Right lobe of liver (tissue), 6 donors: ENCODE data around the gene XRN2. TPM values are rescaled to one million over a fixed set of nuclear protein-coding genes. Genes with fewer than 3 reads are reported as not detected.
A peak's percentile ranks its signal among the peaks of the same experiment; 100 is the strongest.

Experiments
- ATAC-seq, 4 donors: fragments of 200-7000 bp; cut with Tn5 transposase; one replicate each; pipeline ENCODE4 v1.9.1; 2020; ENCODE audit warnings: mild to moderate bottlenecking in 4 of 4, moderate library complexity in 4 of 4
- DNase-seq, 3 donors: peaks; one replicate each; pipeline ENCODE4 v3.0.0-alpha.2; 2020
- H3K27ac ChIP-seq, 3 donors: fragments of 200-600 bp; one replicate each; pipeline ENCODE4 v1.8.0; 2022
- H3K27me3 ChIP-seq, 2 donors: fragments of 200-600 bp; one replicate each; pipeline ENCODE4 v1.8.0; 2022
- H3K36me3 ChIP-seq, 4 donors: fragments of 200-600 bp; sonication (generic) in 1 of 4; one replicate each; pipeline versions ENCODE4 v1.5.1 to v1.8.0; 2017 to 2022; ENCODE audit warnings: control low read depth in 1 of 4
- H3K4me1 ChIP-seq, 4 donors: fragments of 200-600 bp; sonication (generic) in 1 of 4; one replicate each; pipeline versions ENCODE4 v1.5.1 to v1.8.0; 2017 to 2022; ENCODE audit warnings: control low read depth in 1 of 4
- H3K4me3 ChIP-seq, 3 donors: fragments of 200-600 bp; one replicate each; pipeline ENCODE4 v1.8.0; 2022
- H3K9me3 ChIP-seq, 4 donors: fragments of 200-600 bp; sonication (generic) in 1 of 4; one replicate each; pipeline versions ENCODE4 v1.5.1 to v1.8.0; 2017 to 2022; ENCODE audit warnings: control low read depth in 1 of 4
- CTCF ChIP-seq, 4 donors: fragments of 200-600 bp in 3 of 4; fragments of 450-650 bp in 1 of 4; IDR thresholded peaks; one replicate each; pipeline versions ENCODE4 v1.5.1 to v1.8.0; 2016 to 2022; ENCODE audit warnings: antibody characterized with exemption in 4 of 4, mild to moderate bottlenecking in 2 of 4
- POLR2A ChIP-seq: fragments of 450-650 bp; IDR thresholded peaks from one replicate; pipeline ENCODE4 v1.6.1; 2017; ENCODE audit warnings: antibody characterized with exemption, mild to moderate bottlenecking
- WGBS: methylation state at CpG from one replicate; pipeline ENCODE4 v1.1.6; 2018; ENCODE audit warnings: low coverage, low lambda C conversion rate; ENCODE audit not compliant: insufficient coverage; ENCODE audit errors: missing lambda C conversion rate; 5-methylcytosine and 5-hydroxymethylcytosine counted together
- intact Hi-C, 2 donors: fragments of 100-400 bp; cut with DNase I; formaldehyde crosslinking; loops; one replicate each; pipeline versions ENCODE4 v1.11.2 to v1.14.1; 2022
- total RNA-seq, 6 experiments: library from RNA; depleted of rRNA in 2 of 6; stranded (reverse); fragments of >200 nt in 2 of 6; fragmentation: NEBNext Ultra II Directional in 3 of 6; extraction: Animal tissue kit (Norgen Biotek cat#: 25700) in 3 of 6; gene quantifications; one replicate each; pipeline versions ENCODE4 v1.1.0 to v1.2.4, GENCODE V29; 2016 to 2023
- donor health status: DM: no; HTN: yes; CAD: no.
- donor health status: DM: no; HTN: no; CAD: no.
- donor health status: DM: no; HTN: no; CAD: no.
- donor health status: DM: no; HTN: yes; CAD: no.
- donor health status: DM: no; HTN: yes; CAD: no.

The XRN2 gene
- total RNA-seq, 6 experiments from 2014 or later = 18.2 to 39.5 (median 26.7) TPM

GRCh38 chr20:21353236-21353635, 50.1 kb downstream of the XRN2 start:
- ATAC-seq (no peak), DNase-seq (no peak)
- Histone ChIP-seq H3K4me1 (no peaks in the 10 kb centered on the region), H3K27ac (no peak overlapping the region), H3K4me3 (no peak overlapping the region), H3K27me3 (no peaks in the 10 kb centered on the region), H3K9me3 (no peaks in the 10 kb centered on the region), H3K36me3 (peaks cover 0 to 39% (median 8%) of the 10 kb centered on the region in 4 donors)
- WGBS = 90% methylated on average over 1 of the region's 1 CpG
- intact Hi-C loops = no loop called here
- TF ChIP-seq CTCF (IDR thresholded peaks at IDR 0.05) (no peak), POLR2A (no peak)

GRCh38 chr20:21355981-21356380, 52.9 kb downstream of the XRN2 start:
- peaks cover 0 to 27% (median 8%) of the 10 kb centered on the region in 4 donors for H3K36me3 ChIP-seq
- ATAC-seq = no peak
- intact Hi-C loops = no loop called here
- 0% methylated on average over 1 of the region's 1 CpG for WGBS
- TF ChIP-seq CTCF (IDR thresholded peaks at IDR 0.05) (no peak), POLR2A (no peak)
- H3K4me1 ChIP-seq = no peaks in the 10 kb centered on the region
- no peaks in the 10 kb centered on the region for H3K9me3 ChIP-seq
- H3K4me3 ChIP-seq = no peak overlapping the region
- no peaks in the 10 kb centered on the region for H3K27me3 ChIP-seq
- H3K27ac ChIP-seq = no peak overlapping the region
- DNase-seq = no peak

GRCh38 chr20:21356386-21356785, 53.3 kb downstream of the XRN2 start:
- intact Hi-C loops = no loop called here
- DNase-seq (no peak), ATAC-seq (no peak)
- Histone ChIP-seq H3K27me3 (no peaks in the 10 kb centered on the region), H3K4me1 (no peaks in the 10 kb centered on the region), H3K27ac (no peak overlapping the region), H3K36me3 (peaks cover 0 to 27% (median 8%) of the 10 kb centered on the region in 4 donors), H3K4me3 (no peak overlapping the region), H3K9me3 (no peaks in the 10 kb centered on the region)
- TF ChIP-seq CTCF (IDR thresholded peaks at IDR 0.05) (no peak), POLR2A (no peak)

GRCh38 chr20:21357844-21358243, 54.7 kb downstream of the XRN2 start:
- no peaks in the 10 kb centered on the region for H3K4me1 ChIP-seq
- 69% methylated on average over 1 of the region's 1 CpG for WGBS
- peaks cover 0 to 27% (median 8%) of the 10 kb centered on the region in 4 donors for H3K36me3 ChIP-seq
- DNase-seq = no peak
- no peaks in the 10 kb centered on the region for H3K9me3 ChIP-seq
- H3K4me3 ChIP-seq = no peak overlapping the region
- intact Hi-C loops = no loop called here
- ATAC-seq = peak in 1 of 4 donors; percentile 38
- H3K27ac ChIP-seq = no peak overlapping the region
- TF ChIP-seq POLR2A (no peak), CTCF (IDR thresholded peaks at IDR 0.05) (no peak)
- H3K27me3 ChIP-seq = no peaks in the 10 kb centered on the region

- H3K9me3 ChIP-seq = no peaks in the 10 kb centered on the region
- no peak for TF ChIP-seq POLR2A
- TF ChIP-seq CTCF (IDR thresholded peaks at IDR 0.05) = no peak
- no peak overlapping the region for H3K27ac ChIP-seq
- WGBS = 96% methylated on average over 5 of the region's 5 CpGs
- H3K4me3 ChIP-seq = no peak overlapping the region
- intact Hi-C loops = no loop called here
- ATAC-seq (no peak), DNase-seq (no peak)
- peaks cover 0 to 27% (median 8%) of the 10 kb centered on the region in 4 donors for H3K36me3 ChIP-seq
- H3K4me1 ChIP-seq = no peaks in the 10 kb centered on the region
- H3K27me3 ChIP-seq = no peaks in the 10 kb centered on the region
Observed at GRCh38 chr20:21358737-21359136, 55.6 kb downstream of the XRN2 start.
